Measurements from ENCODE around the gene ZNF729.
"Not testable (repeated sequence)": the region's sequence is repeated elsewhere in the genome, so short reads cannot be mapped to it uniquely, and the experiment has no call there.

Gene ZNF729

DNA sequence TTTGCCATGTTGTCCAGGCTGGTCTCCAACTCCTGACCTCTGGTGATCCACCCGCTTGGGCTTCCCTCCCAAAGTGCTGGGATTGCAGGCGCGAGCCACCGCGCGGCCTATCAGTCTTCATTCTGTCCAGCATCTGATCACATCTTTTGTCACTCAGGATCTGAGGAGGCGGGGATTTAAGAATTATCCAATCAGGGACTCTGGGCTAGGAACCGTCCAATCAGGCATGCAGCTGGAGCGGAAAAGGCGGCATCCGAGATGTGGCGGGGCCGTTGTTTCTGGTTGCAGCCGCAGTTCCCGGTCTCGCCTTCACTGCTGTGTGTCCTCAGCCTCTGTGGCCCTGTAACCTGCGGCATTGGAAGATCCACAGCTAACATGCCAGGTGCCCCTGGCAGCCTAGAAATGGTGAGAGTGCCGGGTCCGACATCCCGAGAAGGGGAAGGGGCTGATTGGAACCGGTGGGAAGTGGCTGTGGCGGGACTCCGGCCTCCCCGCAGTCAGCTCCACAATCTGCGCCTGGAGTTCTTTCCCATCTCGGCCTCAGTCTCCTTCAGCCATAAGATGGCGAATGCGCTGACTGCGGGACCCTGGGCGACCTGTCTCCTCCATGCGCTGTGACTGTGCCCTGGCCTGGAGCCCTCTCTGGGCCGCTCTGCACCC, at the start of gene ZNF729:
Gene ZNF729, plus strand, starts transcription at position 291 of the 660 bp plus-strand sequence. Its CDS starts 85 bp downstream, at position 376.
- peak; percentile 17 for DNase-seq

DNA sequence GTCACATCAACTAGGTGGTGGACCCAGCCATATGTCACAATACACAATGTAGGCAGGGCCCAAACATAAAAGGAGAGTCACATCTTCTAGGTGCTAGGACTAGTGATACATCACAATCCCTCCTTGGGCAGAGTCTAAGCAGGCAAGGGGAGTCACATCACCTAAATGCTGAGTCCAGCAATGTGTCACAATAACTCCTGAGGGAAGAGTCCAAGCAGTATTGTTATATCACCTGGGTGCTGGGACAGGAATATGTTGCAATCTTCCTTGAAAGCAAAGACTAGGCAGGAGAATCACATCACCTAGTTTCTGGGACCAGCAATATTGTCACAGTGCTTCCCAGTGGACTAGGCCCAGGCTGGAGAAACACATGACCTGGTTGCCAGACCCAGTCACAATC, 29.4 kb upstream of the ZNF729 start:
- DNase-seq = no peak

DNA sequence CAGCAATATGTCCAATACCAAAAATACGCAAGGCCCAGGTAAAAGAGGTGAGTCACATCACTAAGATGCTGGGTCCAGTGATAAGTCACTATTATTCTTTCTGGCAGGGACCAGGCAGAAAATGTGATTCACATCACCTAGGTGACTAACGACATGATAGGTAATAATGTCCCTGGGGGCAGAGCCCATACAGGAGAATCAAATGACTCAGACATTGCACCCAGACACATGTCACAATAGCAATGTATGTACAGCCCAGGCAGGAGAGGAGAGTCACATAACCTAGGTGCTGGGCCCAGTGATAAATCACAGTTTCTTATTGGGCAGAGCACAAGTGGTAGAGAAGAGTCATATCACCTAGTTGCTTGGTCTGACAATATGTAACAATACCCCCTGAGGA, 28.9 kb upstream of the ZNF729 start:
- no peak for DNase-seq

DNA sequence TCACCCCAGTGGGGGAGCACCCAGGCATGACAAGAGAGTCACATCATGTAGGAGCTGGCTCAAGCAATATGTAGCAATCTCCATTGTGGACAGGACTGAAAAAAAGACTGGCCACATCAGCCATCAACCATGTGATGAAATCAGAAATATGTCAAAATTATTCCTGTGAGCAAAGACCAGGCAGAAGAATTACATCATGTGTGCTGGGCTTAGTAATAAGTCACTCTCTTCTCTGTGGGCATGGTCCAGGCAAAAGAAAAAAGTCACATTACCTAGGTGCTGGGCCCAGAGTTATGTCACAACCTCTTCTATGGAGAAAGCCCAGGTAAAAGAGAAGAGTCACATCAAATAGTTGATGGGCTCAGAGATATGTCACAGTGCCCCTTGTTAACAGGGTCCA, 28.3 kb upstream of the ZNF729 start:
- DNase-seq = no peak

DNA sequence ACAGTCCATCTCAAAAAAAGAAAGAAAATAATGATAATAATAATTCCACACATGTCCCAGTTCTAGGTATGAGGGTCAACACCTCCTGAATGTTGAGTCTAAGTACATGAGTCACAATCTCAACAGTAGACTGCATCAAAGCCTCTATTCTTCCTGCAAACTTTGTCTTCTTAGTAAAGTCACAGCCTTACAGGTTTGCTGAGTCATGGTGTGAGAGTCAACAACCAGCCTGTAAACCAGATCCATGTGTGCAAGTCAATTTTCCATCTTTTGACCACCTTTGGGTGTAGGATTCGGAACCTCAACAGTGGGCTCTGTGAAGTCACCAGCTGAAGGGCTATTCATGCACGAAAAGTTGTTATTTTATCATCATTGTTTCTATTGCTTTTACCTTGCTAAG, 25.7 kb upstream of the ZNF729 start:
- no peak for DNase-seq

DNA sequence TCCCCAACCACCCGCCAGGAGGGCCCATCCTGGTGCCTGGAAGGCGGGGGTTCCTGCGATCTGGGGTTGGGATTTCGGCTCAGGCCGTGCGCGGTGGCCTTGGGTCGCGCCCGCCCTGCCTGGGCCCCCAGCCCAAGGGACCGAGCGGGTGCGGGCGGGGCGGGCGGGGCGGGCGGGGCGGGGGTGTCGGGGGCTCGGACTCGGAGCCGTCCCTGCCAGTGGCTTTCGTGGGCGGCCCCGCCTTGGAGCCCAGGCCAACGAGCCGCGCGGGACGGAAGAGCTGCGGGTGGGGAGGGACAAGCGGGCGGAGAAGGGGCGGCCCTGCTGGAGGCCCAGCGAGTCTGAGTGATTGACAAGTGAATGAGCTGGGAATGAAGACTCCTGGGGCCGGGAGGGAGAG, 24.6 kb upstream of the ZNF729 start:
- DNase-seq = no peak

DNA sequence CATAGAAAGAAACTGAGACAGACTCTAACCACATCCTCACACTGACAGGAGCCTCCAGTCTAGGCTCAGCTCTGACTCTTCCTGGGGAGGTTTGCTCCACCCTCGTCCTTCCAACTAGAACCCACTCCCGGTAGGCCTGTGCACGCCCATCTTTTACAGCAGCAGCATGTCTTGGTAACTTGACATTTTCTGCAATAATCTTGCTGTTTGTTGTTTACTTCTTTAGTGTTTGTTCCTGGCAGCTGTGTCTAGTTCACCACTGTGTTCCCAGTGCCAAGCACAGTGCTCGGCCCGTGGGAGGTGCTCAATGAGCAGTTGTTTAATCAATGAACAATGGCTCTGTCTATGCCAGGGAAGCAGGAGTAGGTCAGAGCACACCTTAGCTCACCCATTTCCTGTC, 23.1 kb upstream of the ZNF729 start:
- no peak for DNase-seq

DNA sequence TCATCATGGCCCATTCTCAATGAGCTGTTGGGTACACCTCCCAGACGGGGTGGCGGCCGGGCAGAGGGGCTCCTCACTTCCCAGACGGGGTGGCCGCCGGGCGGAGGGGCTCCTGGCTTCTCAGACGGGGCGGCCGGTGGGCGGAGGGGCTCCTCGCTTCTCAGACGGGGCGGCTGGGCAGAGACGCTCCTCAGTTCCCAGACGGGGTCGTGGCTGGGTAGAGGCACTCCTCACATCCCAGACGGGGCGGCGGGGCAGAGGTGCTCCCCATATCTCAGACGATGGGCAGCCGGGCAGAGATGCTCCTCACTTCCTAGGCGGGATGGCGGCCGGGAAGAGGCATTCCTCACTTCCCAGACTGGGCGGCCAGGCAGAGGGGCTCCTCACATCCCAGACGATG, 35.3 kb downstream of the ZNF729 start:
- DNase-seq = not testable (repeated sequence)

DNA sequence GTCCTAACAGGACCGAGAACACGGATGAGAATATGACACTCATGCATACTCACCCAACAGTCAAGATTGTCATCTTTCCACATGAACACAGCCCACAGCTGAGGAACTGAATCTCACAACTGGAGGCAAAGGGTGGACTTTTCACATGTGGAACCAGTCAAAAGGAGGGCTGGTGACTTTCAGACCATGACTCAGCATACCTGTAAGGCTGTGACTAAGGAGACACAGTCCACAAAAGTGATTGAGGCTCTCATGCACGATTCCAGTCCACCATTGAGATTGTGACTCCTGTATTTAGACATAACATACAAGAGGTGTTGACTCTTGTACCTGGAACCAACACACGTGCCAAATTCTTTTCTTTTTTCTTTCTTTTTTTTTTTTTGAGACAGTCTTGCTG, 40.0 kb downstream of the ZNF729 start:
- DNase-seq = no peak

DNA sequence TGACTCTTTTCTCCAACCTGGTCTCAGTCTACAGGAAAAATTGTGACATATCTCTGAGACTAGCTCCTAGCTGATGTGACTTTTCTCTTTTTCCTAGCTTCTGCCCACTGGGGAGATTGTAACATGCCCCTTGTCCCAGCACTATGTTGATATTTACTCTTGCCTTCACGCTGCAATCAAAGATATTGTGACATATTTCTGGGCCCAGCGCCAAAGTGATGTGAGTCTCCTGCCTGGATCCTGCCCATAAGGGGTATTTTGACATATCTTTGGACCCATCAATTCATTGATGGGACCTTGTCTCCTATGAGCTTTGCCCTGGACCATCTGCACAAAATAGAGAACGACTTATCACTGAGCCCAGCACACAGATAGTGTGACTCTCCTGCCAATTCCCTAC, 41.1 kb downstream of the ZNF729 start:
- DNase-seq = no peak

DNA sequence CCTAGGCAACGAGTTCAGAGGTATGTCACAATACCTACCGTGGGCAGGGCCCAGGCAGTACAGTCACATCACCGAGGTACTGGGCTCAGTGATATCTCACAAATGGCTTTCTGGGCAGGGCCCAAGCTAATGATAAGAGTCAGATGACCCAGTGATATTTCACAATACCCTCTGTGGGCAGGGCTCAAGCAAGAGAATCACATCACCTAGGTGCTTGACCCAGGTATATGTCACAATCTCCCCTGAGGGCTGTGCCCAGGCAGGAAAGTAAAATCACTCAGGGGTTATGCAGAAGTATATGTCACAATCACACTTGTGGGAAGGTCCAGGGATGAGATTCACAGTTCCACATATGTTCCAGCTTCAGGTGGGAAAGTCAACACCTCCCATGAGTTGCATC, 45.3 kb downstream of the ZNF729 start:
- DNase-seq = no peak

DNA sequence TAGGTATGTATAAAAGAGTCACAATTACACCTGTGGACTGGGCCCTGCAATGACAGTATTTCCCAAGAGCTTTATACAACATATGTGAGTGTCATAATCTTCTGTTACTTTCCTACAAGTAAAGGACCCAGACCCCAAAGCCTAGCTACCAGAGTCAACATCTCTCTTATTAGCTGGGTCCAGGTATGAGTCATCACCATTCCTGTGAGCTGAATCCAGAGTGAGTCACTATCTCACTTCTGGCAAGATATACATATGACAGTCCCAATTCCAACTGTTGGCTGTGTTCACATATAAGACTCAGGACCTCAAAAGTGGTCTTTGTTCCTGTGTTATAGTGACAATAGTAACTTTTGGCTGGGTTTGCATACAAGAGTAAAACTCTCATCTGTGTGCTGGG, 46.7 kb downstream of the ZNF729 start:
- DNase-seq = no peak

DNA sequence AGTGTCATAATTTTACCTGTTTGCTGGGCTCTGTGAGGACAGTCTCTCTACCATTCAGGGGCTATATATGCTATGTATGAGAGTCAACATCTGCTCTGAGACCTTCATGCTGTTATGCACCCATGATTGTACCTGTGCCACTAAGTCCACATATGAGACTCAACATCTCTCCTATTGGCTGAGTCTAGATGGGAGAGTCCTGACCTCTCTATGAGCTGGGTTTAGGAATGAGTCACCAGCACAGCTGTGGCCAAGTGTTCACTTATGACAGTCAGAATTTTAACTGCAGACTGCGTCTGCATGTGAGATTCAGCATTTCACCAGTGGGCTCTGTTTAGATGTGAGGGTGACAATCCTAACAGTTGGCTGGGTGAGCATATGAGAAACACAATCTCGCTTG, 49.5 kb downstream of the ZNF729 start:
- DNase-seq = no peak

DNA sequence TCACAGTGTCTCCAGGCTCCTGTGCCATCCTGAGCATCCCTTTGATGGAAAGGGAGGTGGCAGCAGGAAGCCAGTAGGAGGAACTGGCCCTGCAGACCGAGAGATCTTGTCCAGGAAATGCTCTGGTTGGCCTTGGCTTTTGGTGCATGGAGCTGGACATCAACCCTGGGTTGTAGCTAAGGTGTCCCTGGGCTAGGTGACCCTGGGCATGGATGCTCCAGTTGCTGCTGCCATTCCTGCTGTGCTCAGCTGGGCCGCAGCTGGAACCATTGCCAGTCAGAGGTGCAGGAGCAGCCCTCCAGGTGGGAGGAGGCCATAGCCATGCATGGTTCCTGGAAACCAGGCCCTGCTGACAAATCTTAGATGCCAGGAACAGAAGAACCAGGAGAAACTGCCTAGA, 68.4 kb downstream of the ZNF729 start:
- no peak for DNase-seq

Measured in right hindlimb (tissue), 1 donor.